CMK (cell line): ENCODE data around the gene USP46.

ENCODE experiments used
- DNase-seq: peaks from one replicate; pipeline ENCODE4 v3.0.0-alpha.2; 2010; ENCODE audit warnings: low read depth

The USP46 gene

DNA sequence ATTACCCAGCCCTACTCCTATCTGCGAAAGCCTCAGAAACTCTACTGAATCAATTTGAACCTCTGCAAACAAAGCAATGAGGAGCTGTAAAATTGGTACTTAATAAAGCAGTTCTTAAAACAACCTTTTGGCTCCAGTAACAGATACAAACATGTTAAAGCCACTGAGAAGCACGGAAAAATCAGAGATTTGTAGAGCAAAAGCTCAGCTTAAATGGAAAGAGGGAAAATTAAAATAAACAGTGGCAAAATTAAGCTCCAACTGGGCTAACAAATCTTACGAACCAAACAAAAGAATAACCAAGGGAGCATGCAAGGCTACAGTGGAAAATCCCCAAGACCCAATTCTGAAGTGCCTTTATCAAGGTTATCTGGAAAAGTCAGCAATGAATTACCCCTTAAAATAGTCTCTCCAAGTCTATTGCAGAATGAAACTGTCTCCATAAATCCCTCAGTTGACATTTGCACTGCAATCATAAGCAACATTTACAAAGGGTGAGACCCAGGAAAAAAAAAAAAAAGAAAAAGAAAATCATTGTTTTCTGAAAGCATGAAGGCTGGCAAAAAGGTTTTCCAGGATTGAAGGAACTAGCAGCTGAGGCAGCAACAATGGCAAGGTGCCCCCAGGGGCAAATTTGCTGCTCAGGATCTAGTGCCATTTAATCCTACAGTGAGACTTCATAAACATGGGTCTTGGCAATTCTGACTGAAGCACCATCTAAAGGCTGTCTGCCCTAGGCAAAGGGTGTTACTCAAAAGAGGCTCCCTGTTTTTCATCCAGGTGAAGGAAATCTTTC lies 40.1 kb downstream of the USP46 start:
- no peak for DNase-seq

DNA sequence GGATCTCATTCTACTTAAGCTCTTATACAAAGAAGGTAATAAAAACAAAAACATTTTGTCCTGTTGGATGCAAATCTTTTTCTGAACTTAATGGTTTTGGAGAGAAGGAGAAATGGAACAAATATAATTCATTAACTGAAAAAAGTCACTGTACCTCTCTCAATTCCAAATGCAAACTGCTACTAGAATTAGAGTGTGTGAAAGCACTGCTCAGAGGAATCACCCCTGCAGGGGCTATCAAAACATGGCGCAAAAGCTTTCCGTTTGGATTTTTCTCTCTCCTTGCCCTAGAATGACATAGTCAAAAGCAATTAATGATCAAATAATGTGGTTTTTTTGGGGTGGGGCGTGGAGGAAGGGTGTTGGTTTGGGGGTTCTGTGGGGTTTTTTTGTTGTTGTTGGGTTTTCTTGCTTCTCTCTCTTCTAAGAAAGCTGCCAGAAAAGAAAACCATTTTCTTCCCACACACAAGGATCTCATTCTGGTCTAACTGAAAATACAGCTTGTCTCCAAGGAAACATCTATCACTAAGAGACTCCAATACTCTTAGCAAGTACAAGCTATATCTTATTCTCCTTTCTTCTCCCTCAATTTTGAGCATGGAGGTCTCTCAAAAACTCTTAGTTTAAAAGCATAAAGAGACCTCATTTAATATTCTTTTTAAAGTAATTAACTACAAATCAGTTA lies 41.6 kb downstream of the USP46 start:
- DNase-seq, result no peak

DNA sequence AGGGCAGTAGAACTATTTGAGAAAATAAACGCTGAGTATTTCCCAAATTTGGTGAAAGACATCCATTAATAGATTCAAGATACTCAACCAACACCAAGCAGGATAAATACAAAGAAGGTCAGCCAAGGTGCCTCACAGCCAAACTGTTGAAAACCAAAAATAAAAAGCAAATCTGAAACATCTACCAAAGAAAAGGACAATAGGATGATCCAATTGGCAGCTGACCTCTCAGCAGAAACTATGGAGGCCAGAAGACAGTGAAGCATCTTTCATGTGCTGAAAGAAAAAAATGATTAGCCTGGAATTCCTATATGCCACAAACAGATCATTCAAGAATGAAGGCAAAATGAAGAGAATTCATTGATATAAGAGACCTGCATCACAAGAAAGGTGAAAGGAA lies 44.9 kb downstream of the USP46 start:
- DNase-seq, result no peak

- no peak for DNase-seq
These were observed 46.8 kb downstream of the USP46 start for GRCh38 chr4:52612341-52612740.

DNA sequence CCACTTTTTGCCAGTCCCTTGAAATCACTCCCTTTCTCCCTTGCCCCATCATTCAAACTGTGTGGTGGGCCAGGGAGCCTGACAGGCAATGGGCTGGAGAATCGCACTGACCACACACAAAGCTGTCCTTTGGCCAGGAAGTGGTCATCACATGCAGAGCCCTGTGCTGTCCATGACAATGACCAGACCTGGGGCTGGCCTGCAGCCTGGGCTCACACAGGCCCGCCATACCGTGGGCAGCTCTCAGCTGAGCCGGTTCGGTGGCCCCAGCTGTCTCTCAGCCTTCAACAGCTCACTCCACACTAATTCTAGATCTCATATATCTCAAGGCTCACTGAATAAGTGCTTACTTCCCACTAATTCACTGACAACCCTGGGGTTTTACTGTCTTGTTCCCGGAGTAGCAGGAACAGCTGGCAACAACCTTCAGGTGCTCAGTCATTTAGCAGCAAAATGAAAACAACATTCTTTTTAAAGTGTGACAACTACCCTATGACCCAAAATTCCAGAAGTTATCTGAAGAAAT lies 48.0 kb downstream of the USP46 start:
- no peak for DNase-seq

DNA sequence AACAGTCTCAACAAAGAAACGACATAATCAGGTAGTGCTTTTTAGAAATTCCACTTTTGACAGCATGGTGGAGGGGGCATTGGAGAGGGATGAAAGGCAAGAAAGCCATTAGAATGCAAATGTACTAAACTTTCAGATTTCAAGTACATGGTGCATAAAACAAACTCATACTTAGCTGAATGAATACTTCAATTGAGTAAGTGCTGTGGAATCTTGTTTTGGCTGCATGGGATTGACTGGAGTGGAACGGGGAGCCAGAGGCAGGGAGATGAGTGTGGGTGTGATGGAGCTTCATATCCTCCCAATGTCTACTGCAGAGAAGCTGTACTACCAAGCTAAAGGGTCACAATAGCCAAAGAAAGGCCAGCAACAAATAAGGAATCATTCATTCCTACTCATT lies 52.4 kb downstream of the USP46 start:
- no peak for DNase-seq

DNA sequence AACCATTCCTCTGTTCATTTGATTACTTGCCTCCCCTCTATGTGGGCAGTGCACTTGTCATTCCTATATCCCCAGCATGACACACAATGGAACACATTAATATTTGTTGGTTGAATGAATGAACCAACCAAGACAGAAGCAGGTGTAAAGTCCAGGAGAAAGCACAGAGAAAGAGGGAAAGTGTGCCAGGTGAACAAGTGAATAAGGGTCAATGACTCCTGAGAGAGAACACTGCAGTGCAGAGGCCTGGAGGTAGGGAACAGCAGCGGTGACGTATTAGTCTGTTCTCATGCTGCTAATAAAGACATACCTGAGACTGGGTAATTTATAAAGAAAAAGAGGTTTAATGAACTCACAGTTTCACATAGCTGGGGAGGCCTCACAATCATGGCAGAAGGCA lies 53.1 kb downstream of the USP46 start:
- no peak for DNase-seq

GRCh38 chr4:52604215-52604614 lies 54.9 kb downstream of the USP46 start:
- DNase-seq, result no peak

GRCh38 chr4:52600275-52600674 lies 58.8 kb downstream of the USP46 start:
- no peak for DNase-seq

- no peak for DNase-seq
These were observed 64.1 kb downstream of the USP46 start for GRCh38 chr4:52595001-52595400.

GRCh38 chr4:52592287-52592686 lies 66.8 kb downstream of the USP46 start:
- DNase-seq, result no peak

- no peak for DNase-seq
These were observed 70.1 kb downstream of the USP46 start for GRCh38 chr4:52588771-52589591.

- no peak for DNase-seq
These were observed 71.0 kb downstream of the USP46 start for GRCh38 chr4:52588097-52588496.

GRCh38 chr4:52586069-52586468 lies 73.0 kb downstream of the USP46 start:
- no peak for DNase-seq

GRCh38 chr4:52585379-52585778 lies 73.7 kb downstream of the USP46 start:
- no peak for DNase-seq

DNA sequence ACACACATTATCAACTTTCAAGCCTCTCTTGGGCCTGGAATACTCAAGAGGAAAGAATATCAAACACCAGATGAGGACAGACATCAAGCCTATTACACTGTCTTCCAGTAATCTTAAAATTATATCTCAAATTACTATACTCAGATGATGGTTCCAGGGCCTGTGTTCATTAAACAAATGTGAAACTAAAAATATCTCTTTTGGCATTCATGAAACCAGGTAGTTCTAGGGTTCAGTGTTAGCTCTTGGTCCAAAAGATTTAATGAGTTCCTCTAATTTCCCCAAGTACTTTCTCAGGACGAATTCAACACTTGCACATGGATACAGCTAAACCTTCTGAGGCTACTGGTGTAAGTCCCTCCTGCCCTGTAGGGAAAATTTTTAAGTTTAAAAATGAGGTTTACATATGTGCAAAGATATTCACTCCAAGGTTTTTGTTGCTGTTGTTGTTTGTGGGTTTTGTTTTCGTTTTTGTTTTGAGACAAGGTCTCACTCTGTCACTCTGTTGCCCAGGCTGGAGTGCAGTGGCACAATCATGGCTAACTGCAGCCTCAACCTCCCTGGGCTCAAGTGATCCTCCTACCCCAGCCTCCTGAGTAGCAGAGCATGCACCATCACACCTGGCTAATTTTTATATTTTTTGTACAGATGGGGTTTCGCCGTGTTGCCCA lies 79.4 kb downstream of the USP46 start:
- no peak for DNase-seq

- no peak for DNase-seq
These were observed 80.2 kb downstream of the USP46 start for GRCh38 chr4:52578951-52579350.

GRCh38 chr4:52577624-52577962 lies 81.5 kb downstream of the USP46 start:
- DNase-seq, result no peak

- no peak for DNase-seq
These were observed 82.0 kb downstream of the USP46 start for GRCh38 chr4:52576961-52577623.

- DNase-seq, result no peak
These were observed 82.8 kb downstream of the USP46 start for GRCh38 chr4:52576326-52576725.

DNA sequence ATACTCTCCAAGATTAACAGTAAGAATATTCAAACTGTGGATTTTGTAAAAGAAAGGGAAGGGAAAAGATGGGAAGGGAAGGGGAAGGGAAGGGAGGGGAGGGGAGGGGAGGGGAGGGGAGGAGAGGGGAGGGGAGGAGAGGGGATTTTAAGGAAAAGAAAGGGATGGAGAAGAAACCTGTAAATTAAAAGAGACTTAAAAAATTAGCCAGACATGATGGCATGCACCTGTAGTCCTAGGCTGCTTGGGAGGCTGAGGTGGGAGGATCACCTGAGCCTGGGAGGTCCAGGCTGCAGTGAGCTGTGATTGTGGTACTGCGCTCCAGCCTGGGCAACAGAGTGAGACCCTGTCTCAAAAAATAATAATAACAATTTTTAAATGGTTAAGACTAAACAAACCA lies 83.7 kb downstream of the USP46 start:
- no peak for DNase-seq

DNA sequence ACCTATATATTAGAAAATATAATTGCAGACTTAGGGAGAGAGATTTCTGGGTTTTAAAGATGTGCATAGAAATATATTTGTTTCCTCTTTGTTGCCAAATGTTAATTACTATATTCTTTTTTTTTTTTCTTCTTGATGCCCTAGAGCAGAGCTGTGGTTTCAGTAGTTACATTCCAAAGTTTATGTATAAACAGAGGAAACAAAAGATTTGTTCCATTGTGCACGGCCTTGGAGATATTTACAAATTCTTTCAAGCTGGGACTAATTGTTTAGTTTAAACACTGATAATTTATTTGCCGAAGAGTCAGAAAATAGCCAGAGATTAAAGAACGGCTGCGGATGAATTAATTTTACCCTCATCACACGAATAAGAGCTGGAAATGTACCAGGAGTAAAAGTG lies 85.1 kb downstream of the USP46 start:
- DNase-seq, result no peak
